GM03348 (cell line): ENCODE measurements around the gene CFAP58.

ENCODE experiments used
- DNase-seq: peaks from one replicate; pipeline ENCODE4 v3.0.0; 2012; ENCODE audit warnings: low spot score

CFAP58 gene

GRCh38 chr10:104485632-104486031, 132.0 kb downstream of the CFAP58 start:
- no peak for DNase-seq

- DNase-seq = no peak
Measured at GRCh38 chr10:104486803-104487202, 133.2 kb downstream of the CFAP58 start.

GRCh38 chr10:104487794-104488438, 134.3 kb downstream of the CFAP58 start:
- DNase-seq = no peak

DNA sequence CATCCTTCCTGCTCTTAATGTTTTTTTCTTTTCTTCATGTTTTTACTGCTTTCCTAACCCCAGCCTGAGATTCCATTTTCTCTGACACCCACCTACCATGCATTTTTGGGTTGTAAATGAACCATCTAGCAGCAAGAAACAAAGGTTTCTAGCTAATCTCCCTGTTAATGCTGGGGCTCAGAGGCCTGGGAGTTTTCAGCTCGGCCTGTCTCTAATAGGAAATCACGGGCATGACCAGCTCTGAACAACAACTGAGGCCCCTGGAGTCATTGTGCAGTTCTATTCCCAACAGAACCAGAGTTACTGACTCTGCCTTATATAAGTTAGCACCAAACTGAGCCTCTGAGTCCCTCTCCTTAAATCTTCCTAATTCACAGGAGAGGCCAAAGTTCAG, 134.8 kb downstream of the CFAP58 start:
- DNase-seq = no peak

DNA sequence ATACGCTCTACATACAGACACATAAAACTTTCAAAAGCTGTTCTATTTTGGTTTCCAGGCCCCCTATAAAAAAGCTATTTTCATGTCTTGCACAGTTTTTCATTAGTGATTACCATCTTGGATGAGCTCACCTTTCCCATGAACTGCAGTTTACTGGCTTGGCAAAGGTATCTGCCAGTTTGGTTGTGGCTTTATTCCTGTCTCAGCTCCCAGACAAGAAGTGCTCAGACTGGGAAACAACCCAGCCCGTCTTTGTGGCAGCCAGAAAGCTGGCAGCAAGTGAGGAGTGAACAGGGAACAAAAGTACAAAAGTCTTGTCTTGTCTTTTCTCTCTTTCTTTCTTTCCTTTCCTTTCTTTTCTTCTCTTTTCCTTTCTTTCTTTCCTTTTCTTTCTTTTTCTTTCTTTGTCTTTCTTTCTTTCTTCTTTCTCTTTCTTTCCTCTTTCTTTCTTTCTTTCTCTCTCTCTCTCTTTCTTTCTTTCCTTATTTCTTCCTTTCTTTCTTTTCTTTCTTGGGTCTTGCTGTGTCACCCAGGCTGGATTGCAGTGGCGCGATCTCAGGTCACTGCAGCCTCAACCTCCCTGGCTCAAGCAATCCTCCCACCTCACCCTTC, 138.8 kb downstream of the CFAP58 start:
- no peak for DNase-seq

GRCh38 chr10:104498347-104499081, 144.9 kb downstream of the CFAP58 start:
- DNase-seq = no peak

DNA sequence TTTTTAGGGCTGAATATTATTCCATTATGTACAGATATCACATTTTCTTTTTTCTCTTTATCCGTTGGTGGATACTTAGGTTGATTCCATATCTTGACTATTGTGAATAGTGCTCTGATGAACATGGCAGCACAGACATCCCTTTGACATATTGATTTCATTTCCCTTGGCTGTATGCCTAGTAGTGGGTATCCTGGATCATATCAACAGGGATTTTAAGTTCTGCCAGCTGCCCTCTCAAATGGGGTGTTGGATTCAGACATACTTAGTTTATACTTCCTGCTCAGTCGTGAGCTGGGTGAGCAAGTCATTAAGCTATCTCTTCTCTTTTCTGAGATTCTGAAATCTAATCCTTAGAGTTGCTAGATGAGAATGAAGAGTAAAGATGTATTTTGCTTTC, 147.8 kb downstream of the CFAP58 start:
- no peak for DNase-seq

- no peak for DNase-seq
Measured at GRCh38 chr10:104501864-104502579, 148.4 kb downstream of the CFAP58 start.

DNA sequence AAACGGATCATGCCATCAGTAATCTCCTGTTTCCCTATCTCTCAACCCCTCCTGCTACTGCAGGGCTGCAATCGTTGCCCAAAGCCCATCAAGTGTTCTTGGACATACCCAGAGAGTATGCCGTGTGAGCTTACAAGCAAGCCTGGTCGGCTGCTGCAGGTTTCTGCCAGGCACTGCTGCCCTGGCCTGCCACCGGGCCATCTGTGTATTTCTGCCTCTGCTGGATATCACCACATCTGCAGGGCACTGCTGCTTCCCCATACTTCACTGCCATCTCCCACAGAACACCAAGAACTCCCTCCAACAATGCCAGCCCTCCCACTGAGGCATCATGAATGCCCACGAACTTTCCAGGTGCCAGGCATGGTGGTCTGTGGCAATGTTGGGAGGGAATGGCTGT, 149.3 kb downstream of the CFAP58 start:
- no peak for DNase-seq
